ENCODE results near the gene KRT79. TPM values are rescaled to one million over a fixed set of nuclear protein-coding genes. Genes with fewer than 3 reads are reported as not detected.

The KRT79 gene
- total RNA-seq, 1 donor from 2014 or later: not detected

DNA sequence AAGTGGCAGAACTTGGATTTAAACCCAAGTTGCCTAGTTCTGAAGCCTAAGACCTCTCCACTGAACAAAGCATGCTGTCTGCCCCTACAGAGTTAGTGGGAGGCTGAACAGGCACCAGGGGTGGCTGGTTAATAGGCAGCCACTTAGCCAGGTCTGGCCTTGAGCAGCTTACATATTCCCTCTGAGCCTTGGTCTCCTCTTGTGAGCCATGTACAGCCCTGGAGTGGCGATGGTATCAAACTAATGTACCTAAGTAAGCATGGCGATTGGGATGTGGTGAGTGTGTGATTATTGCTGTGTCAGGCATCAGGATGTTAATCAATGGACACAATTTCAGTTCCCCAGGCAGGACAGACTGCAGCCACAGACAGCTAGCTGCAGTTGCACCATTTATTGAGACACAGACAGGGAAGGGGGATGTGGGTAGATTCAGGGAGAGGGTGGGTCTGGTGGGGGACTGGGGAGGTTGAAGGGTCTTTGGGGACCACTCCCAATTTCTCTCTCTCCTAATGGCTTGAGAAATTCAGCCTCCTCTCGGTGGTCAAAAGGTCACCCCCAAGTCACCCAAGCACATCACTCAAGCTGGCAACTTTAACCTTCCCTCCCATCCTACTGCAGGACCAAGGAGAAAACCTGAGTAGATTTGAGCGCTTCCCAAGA, 12.9 kb downstream of the KRT79 start:
- H3K36me3 Mint-ChIP-seq (ENCODE audit: unreplicated experiment): no peaks in the 10 kb centered on the region
- peaks cover 3% of the 10 kb centered on the region for H3K9me3 Mint-ChIP-seq (ENCODE audit: unreplicated experiment)
- peaks cover 5% of the 10 kb centered on the region for H3K27me3 Mint-ChIP-seq (ENCODE audit: unreplicated experiment)
- DNase-seq: no peak
- TF ChIP-seq, protein P1, sequence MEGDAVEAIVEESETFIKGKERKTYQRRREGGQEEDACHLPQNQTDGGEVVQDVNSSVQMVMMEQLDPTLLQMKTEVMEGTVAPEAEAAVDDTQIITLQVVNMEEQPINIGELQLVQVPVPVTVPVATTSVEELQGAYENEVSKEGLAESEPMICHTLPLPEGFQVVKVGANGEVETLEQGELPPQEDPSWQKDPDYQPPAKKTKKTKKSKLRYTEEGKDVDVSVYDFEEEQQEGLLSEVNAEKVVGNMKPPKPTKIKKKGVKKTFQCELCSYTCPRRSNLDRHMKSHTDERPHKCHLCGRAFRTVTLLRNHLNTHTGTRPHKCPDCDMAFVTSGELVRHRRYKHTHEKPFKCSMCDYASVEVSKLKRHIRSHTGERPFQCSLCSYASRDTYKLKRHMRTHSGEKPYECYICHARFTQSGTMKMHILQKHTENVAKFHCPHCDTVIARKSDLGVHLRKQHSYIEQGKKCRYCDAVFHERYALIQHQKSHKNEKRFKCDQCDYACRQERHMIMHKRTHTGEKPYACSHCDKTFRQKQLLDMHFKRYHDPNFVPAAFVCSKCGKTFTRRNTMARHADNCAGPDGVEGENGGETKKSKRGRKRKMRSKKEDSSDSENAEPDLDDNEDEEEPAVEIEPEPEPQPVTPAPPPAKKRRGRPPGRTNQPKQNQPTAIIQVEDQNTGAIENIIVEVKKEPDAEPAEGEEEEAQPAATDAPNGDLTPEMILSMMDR (IDR thresholded peaks at IDR 0.05; ENCODE audit: partially characterized antibody, unreplicated experiment): no peak
- no peak overlapping the region for H3K27ac Mint-ChIP-seq (ENCODE audit: unreplicated experiment)
- no peaks in the 10 kb centered on the region for H3K4me1 Mint-ChIP-seq (ENCODE audit: low read depth, unreplicated experiment)
- no peak overlapping the region for H3K4me3 Mint-ChIP-seq (ENCODE audit: unreplicated experiment)

- DNase-seq: no peak
- no peak overlapping the region for H3K4me3 Mint-ChIP-seq (ENCODE audit: unreplicated experiment)
- TF ChIP-seq, protein P1 (IDR thresholded peaks at IDR 0.05; ENCODE audit: partially characterized antibody, unreplicated experiment): no peak
- peaks cover 5% of the 10 kb centered on the region for H3K27me3 Mint-ChIP-seq (ENCODE audit: unreplicated experiment)
- no peak overlapping the region for H3K27ac Mint-ChIP-seq (ENCODE audit: unreplicated experiment)
- no peaks in the 10 kb centered on the region for H3K36me3 Mint-ChIP-seq (ENCODE audit: unreplicated experiment)
- no peaks in the 10 kb centered on the region for H3K4me1 Mint-ChIP-seq (ENCODE audit: low read depth, unreplicated experiment)
- H3K9me3 Mint-ChIP-seq (ENCODE audit: unreplicated experiment): peaks cover 3% of the 10 kb centered on the region
Observed at GRCh38 chr12:52820521-52820920, 13.6 kb downstream of the KRT79 start.

DNA sequence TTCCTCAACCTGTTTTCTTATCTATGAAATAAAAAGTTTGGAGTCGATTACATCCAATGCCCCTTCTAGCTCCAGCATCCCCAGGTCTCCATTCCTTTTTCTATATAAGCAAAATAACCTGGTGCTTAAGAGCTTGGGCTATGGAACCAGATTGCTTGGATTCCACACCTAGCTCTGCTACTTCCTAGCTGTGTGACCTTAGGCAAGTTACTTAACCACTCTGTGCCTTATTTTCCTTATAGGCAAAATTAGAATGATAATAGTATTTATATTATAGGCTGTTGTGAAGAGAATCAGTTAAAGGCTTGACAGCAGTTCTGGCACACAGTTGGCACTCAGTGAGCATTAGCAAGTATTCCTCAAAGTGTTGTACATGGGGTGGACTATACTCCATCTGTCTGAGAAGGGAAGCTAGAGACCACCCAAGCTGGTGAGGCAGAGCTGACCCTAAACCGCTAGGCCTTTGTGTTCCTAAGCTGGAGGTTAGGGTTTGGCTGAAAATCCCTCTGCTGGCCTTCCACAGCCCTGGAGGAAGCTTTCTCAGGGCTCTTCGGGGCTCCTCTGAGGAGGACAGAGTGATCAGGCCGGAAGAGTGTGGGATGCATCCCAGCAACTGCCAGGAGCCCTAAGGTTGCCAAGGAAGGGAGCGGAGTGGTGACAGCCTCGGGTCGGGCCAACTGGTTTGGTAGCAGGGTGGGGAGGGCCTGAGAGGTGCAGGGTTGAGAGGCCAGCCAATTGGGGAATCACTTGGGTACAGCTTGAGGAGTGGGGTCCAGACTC, 14.2 kb downstream of the KRT79 start:
- no peak overlapping the region for H3K27ac Mint-ChIP-seq (ENCODE audit: unreplicated experiment)
- H3K36me3 Mint-ChIP-seq (ENCODE audit: unreplicated experiment): no peaks in the 10 kb centered on the region
- H3K27me3 Mint-ChIP-seq (ENCODE audit: unreplicated experiment): peaks cover 5% of the 10 kb centered on the region
- peaks cover 3% of the 10 kb centered on the region for H3K9me3 Mint-ChIP-seq (ENCODE audit: unreplicated experiment)
- TF ChIP-seq, protein P1 (IDR thresholded peaks at IDR 0.05; ENCODE audit: partially characterized antibody, unreplicated experiment): no peak
- H3K4me1 Mint-ChIP-seq (ENCODE audit: low read depth, unreplicated experiment): no peaks in the 10 kb centered on the region
- DNase-seq: no peak
- H3K4me3 Mint-ChIP-seq (ENCODE audit: unreplicated experiment): no peak overlapping the region

GRCh38 chr12:52818887-52819420, 15.2 kb downstream of the KRT79 start:
- H3K4me1 Mint-ChIP-seq (ENCODE audit: low read depth, unreplicated experiment): no peaks in the 10 kb centered on the region
- H3K27ac Mint-ChIP-seq (ENCODE audit: unreplicated experiment): no peak overlapping the region
- H3K36me3 Mint-ChIP-seq (ENCODE audit: unreplicated experiment): no peaks in the 10 kb centered on the region

More at GRCh38 chr12:52818887-52819420, 15.2 kb downstream of the KRT79 start:
- no peak for DNase-seq
- TF ChIP-seq, protein P1 (IDR thresholded peaks at IDR 0.05; ENCODE audit: partially characterized antibody, unreplicated experiment): no peak
- Mint-ChIP-seq H3K9me3 (ENCODE audit: unreplicated experiment) (peaks cover 3% of the 10 kb centered on the region), H3K4me3 (ENCODE audit: unreplicated experiment) (no peak overlapping the region), H3K27me3 (ENCODE audit: unreplicated experiment) (peaks cover 7% of the 10 kb centered on the region)

Data from glutamatergic neuron (in vitro differentiated cells).